GM19193 (cell line): Measurements from ENCODE around the gene SLC35F3.

Source experiments
- POLR2A ChIP-seq: IDR thresholded peaks from 4 replicates; pipeline ENCODE4 v1.6.1; 2011; ENCODE audit not compliant: insufficient read depth, insufficient read length; ENCODE audit errors: extremely low read depth

Gene SLC35F3

DNA sequence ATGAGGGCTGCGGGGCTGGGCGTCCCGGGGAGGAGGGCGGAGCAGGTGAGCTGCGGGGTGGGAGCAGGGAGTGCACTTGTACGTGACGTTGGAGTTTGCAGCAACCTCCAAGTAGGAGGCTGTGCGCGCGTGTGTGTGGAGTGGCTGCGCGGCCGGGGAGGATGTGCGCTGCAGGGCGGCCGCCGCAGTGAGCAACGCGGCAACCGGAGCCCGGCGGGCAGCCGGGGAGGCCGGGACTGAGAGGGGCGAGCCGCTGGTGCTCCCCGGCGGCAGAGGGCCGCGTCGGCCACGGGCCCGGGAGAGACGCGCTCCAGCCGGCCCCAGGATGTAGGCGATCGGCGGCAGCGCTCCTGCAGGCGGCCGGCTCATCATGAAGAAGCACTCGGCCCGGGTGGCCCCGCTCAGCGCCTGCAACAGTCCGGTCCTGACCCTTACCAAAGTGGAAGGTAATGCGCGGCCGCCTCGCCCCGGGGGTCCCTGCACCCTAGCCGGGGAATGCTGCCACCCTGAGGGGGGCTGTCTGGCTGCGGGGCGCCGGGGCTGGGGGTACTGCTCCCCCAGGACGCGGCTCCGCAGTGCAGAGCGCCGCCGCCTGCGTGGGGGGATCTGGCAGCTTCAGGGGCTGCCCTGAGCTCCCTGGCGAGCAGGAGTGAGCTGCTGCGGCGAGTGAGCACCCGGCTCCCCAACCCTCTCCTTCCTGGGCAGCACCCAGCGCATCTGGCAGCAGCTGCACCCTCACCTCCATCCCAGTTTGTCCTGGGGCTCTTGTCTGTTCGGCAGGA lies 309.8 kb downstream of the SLC35F3 start:
- TF ChIP-seq POLR2A: no peak

DNA sequence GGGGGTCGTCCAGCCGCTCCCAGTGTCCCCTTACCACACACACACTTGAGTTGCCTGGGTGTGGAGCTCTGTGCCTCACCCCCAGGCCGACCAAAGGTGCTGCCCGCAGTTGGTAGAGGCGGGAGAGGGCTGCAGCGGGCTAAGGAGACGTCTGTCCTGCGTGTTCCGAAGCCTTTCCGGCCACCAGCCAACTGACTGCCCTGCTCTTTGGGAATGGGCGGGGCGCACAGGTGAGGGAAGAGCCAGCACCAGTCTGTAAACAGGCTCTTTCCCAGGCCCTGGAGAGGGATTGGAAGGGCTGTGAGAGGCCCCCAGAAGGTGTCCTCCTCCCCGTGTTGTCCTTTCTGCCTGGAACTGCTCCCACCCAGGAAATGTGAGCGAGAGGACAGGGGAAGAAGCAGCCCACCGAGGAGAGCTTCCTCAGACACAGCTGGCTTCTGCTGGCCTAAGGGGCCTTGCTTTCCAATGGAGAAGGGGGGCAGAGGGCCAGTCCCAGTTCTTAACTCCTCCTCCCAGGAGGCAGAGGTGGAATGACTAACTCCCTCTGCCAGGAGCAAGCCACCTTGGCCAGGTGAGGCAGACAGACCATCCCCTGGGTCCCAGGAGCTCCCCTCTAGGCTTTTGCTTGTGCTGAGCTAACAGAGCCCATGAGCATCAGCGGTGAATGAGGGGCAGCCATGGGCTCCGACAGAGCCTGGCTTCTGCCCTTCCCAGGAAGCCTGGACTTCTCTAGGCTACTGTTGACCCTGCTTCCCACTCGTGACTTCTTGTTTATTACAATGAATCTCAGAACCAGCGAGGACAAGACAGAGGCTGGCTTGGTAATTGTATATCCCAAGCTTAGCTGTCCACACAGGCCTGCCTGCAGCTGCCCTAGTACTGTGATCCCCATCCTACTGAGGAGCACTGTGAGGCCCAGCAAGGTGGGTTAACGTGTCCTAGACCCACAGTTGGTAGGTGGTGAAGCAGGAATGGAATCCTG lies 310.7 kb downstream of the SLC35F3 start:
- TF ChIP-seq POLR2A: no peak

DNA sequence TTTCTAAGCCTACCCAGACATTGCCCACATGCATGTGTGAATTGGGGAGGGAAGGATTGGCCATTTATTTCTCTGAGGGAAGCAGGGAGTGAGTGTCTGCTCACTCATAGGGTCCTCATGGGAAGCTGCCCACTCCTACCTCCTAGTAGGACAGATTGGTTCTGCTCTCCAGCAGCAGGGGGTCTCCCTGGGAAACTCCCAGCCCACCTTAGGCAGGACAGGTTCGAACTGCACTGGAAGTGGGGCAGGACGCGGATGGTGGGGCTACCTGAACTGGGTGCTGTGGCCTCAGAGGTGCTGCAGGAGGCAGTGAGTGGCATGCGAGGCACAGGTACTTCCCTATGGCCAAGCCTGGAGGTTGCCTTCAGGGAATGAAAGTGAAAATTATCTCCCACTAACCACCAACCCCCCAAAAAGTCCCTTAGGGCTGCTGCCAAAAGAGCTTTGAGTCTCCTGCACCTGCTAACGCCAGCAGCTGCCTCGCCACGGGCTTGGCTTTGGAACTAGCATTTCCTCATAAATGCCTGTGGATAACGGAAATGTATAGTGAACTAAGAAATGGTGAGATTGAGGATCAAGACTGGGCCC lies 311.7 kb downstream of the SLC35F3 start:
- no peak for TF ChIP-seq POLR2A

DNA sequence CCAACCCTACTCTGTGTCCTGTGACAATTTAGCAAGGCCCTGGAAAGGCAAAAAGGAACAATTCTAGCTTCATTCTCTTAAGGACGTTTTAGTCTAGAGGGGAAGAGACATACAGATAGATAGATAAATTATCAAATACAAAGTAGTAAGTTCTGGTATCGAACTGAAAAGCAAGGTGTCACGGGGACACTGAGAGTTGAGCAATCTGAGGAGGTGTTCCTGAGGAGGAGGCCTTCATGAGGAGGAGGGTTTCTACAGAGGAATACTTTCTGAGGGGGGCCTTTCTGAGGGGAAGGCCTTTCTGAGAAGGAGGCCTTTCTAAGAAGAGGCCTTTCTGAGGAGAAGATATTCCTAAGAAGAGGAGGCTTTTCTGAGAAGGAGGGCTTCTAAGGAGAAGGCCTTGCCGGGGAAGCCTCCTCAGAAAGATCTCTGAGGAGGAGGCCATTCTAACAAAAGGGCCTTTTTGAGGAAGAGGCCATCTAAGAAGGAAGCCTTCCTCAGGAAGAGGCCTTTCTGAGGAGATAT lies 312.9 kb downstream of the SLC35F3 start:
- no peak for TF ChIP-seq POLR2A

DNA sequence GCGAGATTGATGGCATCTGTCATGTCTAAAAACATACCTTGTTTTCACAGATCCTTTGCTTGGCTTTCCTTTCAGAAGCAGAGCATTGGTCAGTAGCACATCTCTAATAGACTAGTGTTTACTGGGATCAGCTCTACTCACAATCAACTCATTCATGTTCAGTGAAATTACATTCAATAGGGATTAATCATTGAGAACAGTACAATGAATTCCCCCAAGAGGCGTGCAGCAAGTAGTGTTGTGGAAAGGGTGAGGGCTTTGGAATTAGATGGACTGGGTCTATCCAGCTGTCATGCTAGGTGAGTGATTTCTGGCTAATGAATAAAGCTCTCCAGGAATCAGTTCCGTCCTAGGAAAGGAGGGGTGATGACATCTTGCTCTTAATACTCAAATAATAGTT lies 313.6 kb downstream of the SLC35F3 start:
- no peak for TF ChIP-seq POLR2A

DNA sequence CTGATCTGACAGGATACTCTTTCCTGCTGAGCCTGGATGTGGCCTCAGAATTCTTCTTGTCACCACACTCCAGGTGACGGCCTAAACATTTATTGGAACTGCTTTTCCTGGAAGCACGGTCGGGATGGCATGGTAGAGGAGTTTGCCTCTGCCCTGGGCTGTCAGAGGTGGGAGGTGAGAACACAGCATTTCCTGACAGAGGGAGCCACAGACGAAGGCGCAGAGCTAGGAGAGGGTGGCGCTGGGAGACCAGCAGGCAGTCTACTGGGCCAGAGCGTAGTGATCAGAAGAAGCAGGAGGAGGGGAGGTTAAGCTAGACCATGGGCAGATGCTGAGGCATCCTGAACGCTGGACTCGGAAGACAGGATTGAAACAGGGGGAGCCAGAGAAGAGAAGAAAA lies 315.2 kb downstream of the SLC35F3 start:
- TF ChIP-seq POLR2A: no peak

DNA sequence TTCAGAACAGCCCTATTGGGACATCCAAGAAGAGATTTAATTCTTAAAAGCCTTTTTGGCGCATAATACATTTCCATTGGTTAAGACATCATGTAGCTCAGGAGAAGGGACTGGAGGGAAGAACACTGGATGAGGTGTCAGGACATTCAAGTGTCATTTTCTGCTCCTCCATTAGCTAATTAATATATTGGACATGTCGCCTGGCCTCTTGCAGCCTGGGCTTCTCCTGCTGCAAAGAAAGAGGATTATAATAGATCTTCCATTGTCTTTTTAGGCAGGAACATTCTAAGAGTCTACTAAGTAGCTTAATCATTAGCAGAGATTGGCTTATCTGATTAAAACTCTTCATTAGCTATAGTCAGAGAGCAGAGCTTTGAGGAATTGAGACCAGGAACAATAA lies 317.1 kb downstream of the SLC35F3 start:
- TF ChIP-seq POLR2A: no peak

DNA sequence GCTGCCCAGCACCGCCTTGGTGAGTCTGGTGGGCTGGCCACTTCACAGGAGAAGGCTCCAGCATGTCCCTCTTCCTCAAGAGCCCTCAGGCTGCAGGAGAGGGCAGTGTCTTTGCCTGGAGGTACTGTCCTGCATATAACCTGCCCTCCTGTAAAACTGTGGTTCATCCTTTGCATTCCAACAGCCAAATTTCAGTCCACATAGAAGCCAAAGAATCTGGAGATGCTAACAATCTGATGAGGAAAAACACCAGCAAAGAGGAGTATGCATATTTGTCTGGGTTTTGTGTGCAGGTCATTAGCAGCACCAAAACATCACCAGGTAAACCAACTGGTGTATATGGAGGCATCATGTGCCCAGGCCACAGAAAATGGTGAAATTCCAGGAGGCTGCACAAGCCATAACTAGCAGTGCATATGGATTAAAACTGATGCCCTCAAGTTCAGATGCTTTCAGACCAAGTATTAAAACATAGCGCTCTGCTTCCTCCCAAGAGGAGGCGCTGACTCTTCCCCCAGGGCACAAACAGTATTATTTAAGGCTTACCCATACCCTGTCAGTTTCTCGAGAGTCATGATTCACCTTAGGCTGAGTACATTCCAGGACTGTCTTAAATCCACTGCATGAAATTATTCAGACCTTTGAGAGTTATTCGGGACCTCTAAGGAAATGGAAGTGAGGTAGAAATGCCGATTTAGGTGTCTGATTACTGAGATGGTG lies 318.2 kb downstream of the SLC35F3 start:
- TF ChIP-seq POLR2A: no peak

DNA sequence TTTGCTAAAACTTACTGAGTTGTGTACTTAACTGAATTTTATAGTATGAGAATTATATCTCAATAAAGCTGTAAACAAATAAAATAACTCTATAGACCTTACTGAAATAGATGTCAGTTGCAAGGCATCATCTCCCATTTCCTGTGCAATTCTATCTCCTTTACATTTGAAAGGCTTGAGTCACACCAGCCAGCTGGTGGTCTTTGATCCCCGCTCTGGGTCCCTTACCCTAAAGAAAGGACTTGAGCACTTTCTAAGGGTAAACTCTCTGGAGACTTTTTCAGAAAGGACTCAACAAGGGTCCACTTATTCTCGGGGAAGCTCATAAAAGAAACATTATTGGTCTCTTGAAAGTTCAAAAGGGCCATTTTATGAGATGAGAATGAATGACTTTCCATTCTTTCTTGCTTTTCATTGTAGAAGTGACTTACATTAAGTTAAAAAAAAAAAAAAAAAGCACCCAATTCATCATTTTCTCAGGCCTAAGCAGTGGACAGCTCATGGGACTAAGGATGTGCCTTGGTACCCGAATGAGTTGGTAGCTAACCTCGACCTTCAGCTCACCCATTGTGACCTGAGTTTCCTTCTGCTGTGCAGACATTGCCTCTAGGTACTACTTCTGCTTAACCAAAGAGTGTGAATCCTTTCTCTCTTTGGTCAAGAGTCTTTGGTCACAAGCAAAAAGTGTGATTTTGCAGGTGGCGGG lies 321.8 kb downstream of the SLC35F3 start:
- no peak for TF ChIP-seq POLR2A

DNA sequence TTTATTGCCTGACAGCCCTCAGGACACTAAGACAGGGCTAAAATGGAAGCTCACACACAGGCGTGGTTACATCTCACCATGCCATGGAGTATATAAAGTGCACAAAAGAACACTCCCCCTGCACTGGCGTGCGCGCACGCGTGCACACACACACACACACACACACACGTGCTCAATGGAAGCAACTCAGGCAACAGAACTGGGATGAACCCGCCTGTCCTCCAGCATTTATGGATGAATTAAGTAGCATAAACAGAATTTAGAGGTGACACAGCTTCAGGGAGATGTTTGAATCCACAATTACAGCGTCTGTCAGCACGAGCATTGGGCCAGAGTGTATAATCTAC lies 322.3 kb downstream of the SLC35F3 start:
- no peak for TF ChIP-seq POLR2A

DNA sequence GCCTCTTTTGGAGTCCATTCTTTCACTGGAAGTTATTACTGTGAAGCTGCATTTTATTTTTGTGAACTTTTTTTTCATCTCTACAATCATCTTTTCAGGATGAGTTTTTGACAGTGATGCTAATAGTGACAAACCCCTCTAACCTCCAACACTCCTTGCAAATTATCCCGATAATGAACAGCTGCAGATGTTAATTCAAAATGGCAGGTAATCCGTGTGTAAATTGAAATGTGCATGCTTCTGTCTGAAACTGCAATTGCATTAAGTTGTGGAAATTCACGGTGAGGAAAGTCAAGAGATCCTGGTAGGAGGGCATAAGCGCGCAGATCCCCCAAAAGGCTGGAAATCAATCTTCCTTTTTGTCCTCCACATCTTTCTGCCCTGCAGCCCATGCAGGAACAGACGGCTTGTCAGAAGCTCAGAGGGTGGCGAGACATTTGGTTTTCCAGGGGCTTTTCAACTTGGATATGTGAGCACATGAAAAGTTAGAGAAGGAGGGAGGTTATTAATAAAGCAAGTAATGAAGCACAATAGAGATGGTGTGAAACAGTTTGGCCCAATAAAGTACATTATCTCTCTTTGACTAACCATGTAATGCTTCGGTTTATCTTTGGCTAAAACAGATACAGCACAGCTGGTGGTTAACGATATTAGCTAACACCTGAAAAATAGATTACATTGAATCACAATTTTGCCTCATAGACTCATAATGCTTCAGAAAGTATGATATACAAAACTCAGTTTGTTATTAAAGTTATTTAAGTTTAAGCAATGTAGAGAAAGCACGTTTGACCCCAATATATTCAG lies 325.3 kb downstream of the SLC35F3 start:
- no peak for TF ChIP-seq POLR2A

DNA sequence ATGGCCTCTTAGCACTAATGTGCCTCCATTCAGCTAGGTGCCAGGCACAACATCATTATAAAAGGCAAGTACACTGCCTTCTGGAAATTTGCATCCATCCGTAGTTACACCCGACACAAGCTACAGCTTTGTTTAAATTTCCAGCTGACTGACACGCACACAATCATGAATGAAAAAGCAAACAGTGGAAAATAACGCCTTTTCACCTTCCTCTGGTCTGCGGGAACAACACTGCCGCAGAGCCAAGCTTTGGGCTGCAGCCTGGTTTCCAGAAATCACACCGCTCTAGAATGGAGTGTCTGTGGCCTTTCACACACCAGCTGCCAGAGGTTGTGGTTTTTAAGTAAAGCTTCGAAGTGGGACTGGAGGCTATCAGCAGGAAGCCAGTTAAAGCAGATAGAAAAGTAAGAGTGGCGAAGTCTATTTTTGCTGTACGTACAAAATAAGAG lies 326.0 kb downstream of the SLC35F3 start:
- no peak for TF ChIP-seq POLR2A
